ENCODE measurements around the gene ITPRIP.

The ITPRIP gene

GRCh38 chr10:104337985-104338735 lies at the start of gene ITPRIP:
Gene ITPRIP (minus strand): TSS chr10:104338465. CDS start chr10:104316051, 22,414 bp downstream.
- DNase-seq (ENCODE audit: low read depth) = peak; percentile 67

GRCh38 chr10:104387130-104387888 lies 49.0 kb upstream of the ITPRIP start:
- DNase-seq (ENCODE audit: low read depth) = no peak

GRCh38 chr10:104380336-104380735 lies 42.1 kb upstream of the ITPRIP start:
- DNase-seq (ENCODE audit: low read depth) = no peak

- no peak for DNase-seq (ENCODE audit: low read depth)
Measured at GRCh38 chr10:104376784-104377300, 38.6 kb upstream of the ITPRIP start.

GRCh38 chr10:104374591-104374990 lies 36.3 kb upstream of the ITPRIP start:
- DNase-seq (ENCODE audit: low read depth) = no peak

- DNase-seq (ENCODE audit: low read depth) = no peak
Measured at GRCh38 chr10:104371753-104372152, 33.5 kb upstream of the ITPRIP start.

- no peak for DNase-seq (ENCODE audit: low read depth)
Measured at GRCh38 chr10:104368381-104368780, 30.1 kb upstream of the ITPRIP start.

- no peak for DNase-seq (ENCODE audit: low read depth)
Measured at GRCh38 chr10:104367904-104368303, 29.6 kb upstream of the ITPRIP start.

- DNase-seq (ENCODE audit: low read depth) = no peak
Measured at GRCh38 chr10:104359811-104360210, 21.5 kb upstream of the ITPRIP start.

- peak; percentile 88 for DNase-seq (ENCODE audit: low read depth)
Measured at GRCh38 chr10:104353325-104354048, 15.2 kb upstream of the ITPRIP start, which contains the start of gene CFAP58. Gene CFAP58 (plus strand): TSS chr10:104353833. CDS start chr10:104353898, 65 bp downstream.

GRCh38 chr10:104351919-104352318 lies 13.7 kb upstream of the ITPRIP start:
- DNase-seq (ENCODE audit: low read depth) = no peak

GRCh38 chr10:104351061-104351702 lies 12.9 kb upstream of the ITPRIP start:
- no peak for DNase-seq (ENCODE audit: low read depth)

GRCh38 chr10:104350127-104350635 lies 11.9 kb upstream of the ITPRIP start:
- no peak for DNase-seq (ENCODE audit: low read depth)

GRCh38 chr10:104349623-104350126 lies 11.4 kb upstream of the ITPRIP start:
- no peak for DNase-seq (ENCODE audit: low read depth)

GRCh38 chr10:104348601-104349000 lies 10.3 kb upstream of the ITPRIP start:
- DNase-seq (ENCODE audit: low read depth) = no peak

GRCh38 chr10:104347295-104348045 lies 9.2 kb upstream of the ITPRIP start:
- no peak for DNase-seq (ENCODE audit: low read depth)

GRCh38 chr10:104345941-104346340 lies 7.7 kb upstream of the ITPRIP start:
- no peak for DNase-seq (ENCODE audit: low read depth)

GRCh38 chr10:104345515-104345914 lies 7.2 kb upstream of the ITPRIP start:
- no peak for DNase-seq (ENCODE audit: low read depth)

GRCh38 chr10:104344219-104344618 lies 6.0 kb upstream of the ITPRIP start:
- no peak for DNase-seq (ENCODE audit: low read depth)

GRCh38 chr10:104342941-104343411 lies 4.7 kb upstream of the ITPRIP start:
- DNase-seq (ENCODE audit: low read depth) = no peak
